Caco-2 (cell line): ENCODE results near the gene LPCAT4. TPM values are rescaled to one million over a fixed set of nuclear protein-coding genes. Genes with fewer than 3 reads are reported as not detected.

Experiments used
- BruUV-seq: library from RNA; stranded (reverse); fragments of 400-500 nt; replicated peaks from 2 replicates; lab custom pipeline; 2021; lab: Mats Ljungman, UMichigan
- CTCF ChIA-PET: fragments of 300-600 bp; sonication (Branson Sonifier 250); formaldehyde crosslinking; loops from one replicate; lab custom pipeline; 2022; ENCODE audit warnings: antibody characterized with exemption; lab: Charles Lee
- POLR2A ChIA-PET: fragments of 300-600 bp; sonication (Branson Sonifier 250); formaldehyde crosslinking; loops from one replicate; lab custom pipeline; 2022; ENCODE audit warnings: antibody characterized with exemption; lab: Charles Lee
- DNase-seq, 2 experiments: peaks; one replicate each; pipeline versions ENCODE4 v3.0.0 to v3.0.0-alpha.2; 2020 to 2022
- H3K27me3 ChIP-seq: replicated peaks from 2 replicates; pipeline ENCODE4 v1.6.0; 2011; ENCODE audit warnings: low read length; ENCODE audit not compliant: control insufficient read depth, insufficient read depth
- H3K36me3 ChIP-seq: 2 replicates; pipeline ENCODE4 v1.5.1; 2011; ENCODE audit warnings: low read length; ENCODE audit not compliant: control insufficient read depth, insufficient read depth
- H3K4me1 ChIP-seq: fragments of 250-450 bp; sonication (Bioruptor Pico); 2 replicates; pipeline ENCODE4 v1.5.1; 2020; ENCODE audit warnings: mild to moderate bottlenecking
- H3K4me3 ChIP-seq: 2 replicates; pipeline ENCODE4 v1.5.1; 2011; ENCODE audit warnings: low read depth, mild to moderate bottlenecking, control low read depth, low read length
- H3K9me3 ChIP-seq: fragments of 250-450 bp; sonication (Bioruptor Pico); 2 replicates; pipeline ENCODE4 v1.5.1; 2020; ENCODE audit warnings: mild to moderate bottlenecking, moderate library complexity
- H3K27ac Mint-ChIP-seq: one replicate; pipeline ENCODE4 v1.8.0; 2022; ENCODE audit warnings: mixed read lengths; ENCODE audit not compliant: unreplicated experiment
- H3K27me3 Mint-ChIP-seq: one replicate; pipeline ENCODE4 v1.8.0; 2022; ENCODE audit warnings: mixed read lengths; ENCODE audit not compliant: insufficient read depth, unreplicated experiment
- H3K36me3 Mint-ChIP-seq: one replicate; pipeline ENCODE4 v1.8.0; 2022; ENCODE audit warnings: mild to moderate bottlenecking, mixed read lengths; ENCODE audit not compliant: insufficient read depth, unreplicated experiment
- H3K4me1 Mint-ChIP-seq: one replicate; pipeline ENCODE4 v1.8.0; 2022; ENCODE audit warnings: low read depth, mixed read lengths; ENCODE audit not compliant: unreplicated experiment
- H3K4me3 Mint-ChIP-seq: one replicate; pipeline ENCODE4 v1.8.0; 2022; ENCODE audit warnings: mild to moderate bottlenecking, moderate library complexity, mixed read lengths; ENCODE audit not compliant: unreplicated experiment
- H3K9me3 Mint-ChIP-seq: one replicate; pipeline ENCODE4 v1.8.0; 2022; ENCODE audit warnings: mixed read lengths; ENCODE audit not compliant: unreplicated experiment
- CTCF ChIP-seq, 2 experiments: fragments of 200-600 bp in 1 of 2; IDR thresholded peaks; 1 replicate in 1 of 2; 2 replicates in 1 of 2; pipeline versions ENCODE4 v1.5.1 to v1.8.0; 2011 to 2022; ENCODE audit warnings: antibody characterized with exemption in 1 of 2, control low read depth in 1 of 2, inconsistent platforms in 1 of 2, low read depth in 1 of 2, low read length in 1 of 2, mild to moderate bottlenecking in 1 of 2, moderate library complexity in 1 of 2; ENCODE audit not compliant: insufficient read depth in 1 of 2, severe bottlenecking in 1 of 2, unreplicated experiment in 1 of 2
- intact Hi-C: fragments of 100-400 bp; cut with micrococcal nuclease; formaldehyde crosslinking; loops from one replicate; pipeline ENCODE4 v1.10.0; 2022; ENCODE audit not compliant: unreplicated experiment
- total RNA-seq: library from RNA; stranded (reverse); gene quantifications from 2 replicates; pipeline ENCODE4 v1.2.3, GENCODE V29; 2022

The LPCAT4 gene
- total RNA-seq, 1 experiment from 2014 or later = 37.9 TPM

- Histone ChIP-seq H3K9me3 (no peaks in the 10 kb centered on the region), H3K27me3 (no peaks in the 10 kb centered on the region), H3K4me3 (no peak overlapping the region), H3K4me1 (peaks cover 13% of the 10 kb centered on the region), H3K36me3 (no peaks in the 10 kb centered on the region)
- Mint-ChIP-seq H3K27ac (peak overlapping the region; percentile 60), H3K9me3 (no peaks in the 10 kb centered on the region), H3K36me3 (peaks cover 17% of the 10 kb centered on the region), H3K4me1 (peaks cover 10% of the 10 kb centered on the region), H3K4me3 (peak overlapping the region; percentile 94), H3K27me3 (no peaks in the 10 kb centered on the region)
- TF ChIP-seq CTCF (IDR thresholded peaks at IDR 0.05; ENCODE audit: insufficient read depth in 1 of 2, low read depth in 1 of 2, low read length in 1 of 2, severe bottlenecking in 1 of 2, unreplicated experiment in 1 of 2) = no peak
- no TSS peak for BruUV-seq
- ChIA-PET CTCF (no interaction called here), POLR2A (interaction anchor here (0.8 kb wide), 2 partner anchors 27 to 72 kb away, joined by 3 to 4 read pairs; partner anchors contain the start of gene GOLGA8A)
- no peak for DNase-seq
- intact Hi-C loops = loop anchor here (5.0 kb wide), 1 partner anchor 263 kb away; the partner anchor contains the start of genes EMC7 and PGBD4
These were observed 1.7 kb downstream of the LPCAT4 start for GRCh38 chr15:34365091-34365825.

- Histone ChIP-seq H3K27me3 (no peaks in the 10 kb centered on the region), H3K4me1 (peaks cover 22% of the 10 kb centered on the region), H3K4me3 (no peak overlapping the region), H3K36me3 (no peaks in the 10 kb centered on the region), H3K9me3 (no peaks in the 10 kb centered on the region)
- ChIA-PET CTCF (no interaction called here), POLR2A (no interaction called here)
- Mint-ChIP-seq H3K4me1 (peaks cover 16% of the 10 kb centered on the region), H3K36me3 (peaks cover 24% of the 10 kb centered on the region), H3K27me3 (no peaks in the 10 kb centered on the region), H3K4me3 (no peak overlapping the region), H3K9me3 (no peaks in the 10 kb centered on the region), H3K27ac (no peak overlapping the region)
- BruUV-seq = no TSS peak
- DNase-seq = no peak
- no peak for TF ChIP-seq CTCF (IDR thresholded peaks at IDR 0.05; ENCODE audit: insufficient read depth in 1 of 2, low read depth in 1 of 2, low read length in 1 of 2, severe bottlenecking in 1 of 2, unreplicated experiment in 1 of 2)
- intact Hi-C loops = no loop called here
These were observed 3.0 kb downstream of the LPCAT4 start for GRCh38 chr15:34364041-34364440.

- intact Hi-C loops = no loop called here
- H3K4me1 ChIP-seq = peaks cover 22% of the 10 kb centered on the region
- no peak for TF ChIP-seq CTCF (IDR thresholded peaks at IDR 0.05; ENCODE audit: insufficient read depth in 1 of 2, low read depth in 1 of 2, low read length in 1 of 2, severe bottlenecking in 1 of 2, unreplicated experiment in 1 of 2)
- no TSS peak for BruUV-seq
- ChIA-PET CTCF (interaction anchor here (0.6 kb wide), 2 partner anchors 19 to 43 kb away, joined by 3 read pairs; partner anchors contain the start of genes NOP10 and NUTM1), POLR2A (no interaction called here)
- Mint-ChIP-seq H3K36me3 (peaks cover 30% of the 10 kb centered on the region), H3K9me3 (no peaks in the 10 kb centered on the region), H3K27ac (peak overlapping the region; percentile 5), H3K4me1 (peaks cover 22% of the 10 kb centered on the region), H3K27me3 (no peaks in the 10 kb centered on the region), H3K4me3 (no peak overlapping the region)
- H3K27me3 ChIP-seq = no peaks in the 10 kb centered on the region
- 0 out of 2 replicates have a peak, but pooled peaks cover 2% of the 10 kb centered on the region for H3K36me3 ChIP-seq
- H3K4me3 ChIP-seq = no peak overlapping the region
- H3K9me3 ChIP-seq = no peaks in the 10 kb centered on the region
- no peak for DNase-seq
These were observed 4.8 kb downstream of the LPCAT4 start for GRCh38 chr15:34362047-34362773.
